ENCODE results near the gene CD109.
"Not testable (repeated sequence)": the region's sequence is repeated elsewhere in the genome, so short reads cannot be mapped to it uniquely, and the experiment has no call there.

The CD109 gene

DNA sequence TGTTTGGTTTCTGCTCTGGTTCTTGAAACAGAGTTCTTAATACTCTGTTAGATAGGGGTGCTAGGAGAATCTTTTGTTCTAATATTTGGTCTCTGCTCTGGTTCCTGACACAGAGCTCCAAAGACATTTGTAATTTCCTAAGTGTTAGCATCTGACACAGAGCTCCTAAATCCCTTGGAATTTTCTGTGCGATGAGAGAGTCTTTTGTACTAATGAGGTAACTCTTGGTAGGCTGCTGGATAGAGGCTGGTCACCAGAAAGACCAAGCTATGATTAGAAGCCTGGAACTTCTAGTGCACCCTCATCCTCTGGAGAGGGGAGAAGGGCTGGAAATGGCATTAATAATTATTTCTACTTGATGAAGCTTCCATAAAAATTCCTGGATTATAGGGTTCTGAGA lies 7.7 kb upstream of the CD109 start:
- no peak for DNase-seq (ENCODE audit: low spot score)

DNA sequence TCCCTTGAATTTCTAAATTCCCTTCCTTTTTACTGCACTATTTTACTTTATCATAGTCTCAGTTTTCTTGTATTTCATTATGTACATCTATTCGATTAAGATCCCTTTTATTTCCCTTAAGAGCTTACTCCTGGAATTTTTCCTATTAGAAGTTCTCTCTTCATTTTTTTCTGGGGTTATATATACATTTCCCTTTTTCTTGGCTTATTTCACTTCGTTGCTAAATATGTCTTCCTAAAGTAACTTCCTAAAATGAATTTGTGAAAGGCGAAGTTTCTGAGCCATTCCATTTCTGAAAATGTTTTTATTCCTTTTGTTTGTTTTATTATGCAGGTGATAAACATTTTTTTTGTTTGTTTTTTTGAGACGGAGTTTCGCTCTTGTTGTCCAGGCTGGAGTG lies 5.9 kb upstream of the CD109 start:
- no peak for DNase-seq (ENCODE audit: low spot score)

DNA sequence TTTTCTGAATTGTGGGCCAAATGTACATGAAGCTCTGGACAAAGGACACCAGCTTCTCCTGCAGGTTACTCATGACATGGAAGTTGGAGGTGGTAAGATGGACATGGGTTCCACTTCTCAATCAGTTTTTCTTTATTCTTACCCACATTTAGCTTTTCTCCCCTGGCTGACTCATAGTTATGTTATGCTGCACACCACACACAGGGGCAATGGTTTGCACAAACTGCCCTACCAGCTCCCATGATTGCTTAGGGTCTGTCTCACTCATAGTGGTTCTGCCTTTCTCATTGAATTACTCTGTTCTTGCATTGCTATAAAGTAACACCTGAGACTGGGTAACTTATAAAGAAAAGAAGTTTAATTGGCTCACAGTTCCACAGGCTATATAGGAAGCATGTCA lies 4.5 kb upstream of the CD109 start:
- no peak for DNase-seq (ENCODE audit: low spot score)

DNA sequence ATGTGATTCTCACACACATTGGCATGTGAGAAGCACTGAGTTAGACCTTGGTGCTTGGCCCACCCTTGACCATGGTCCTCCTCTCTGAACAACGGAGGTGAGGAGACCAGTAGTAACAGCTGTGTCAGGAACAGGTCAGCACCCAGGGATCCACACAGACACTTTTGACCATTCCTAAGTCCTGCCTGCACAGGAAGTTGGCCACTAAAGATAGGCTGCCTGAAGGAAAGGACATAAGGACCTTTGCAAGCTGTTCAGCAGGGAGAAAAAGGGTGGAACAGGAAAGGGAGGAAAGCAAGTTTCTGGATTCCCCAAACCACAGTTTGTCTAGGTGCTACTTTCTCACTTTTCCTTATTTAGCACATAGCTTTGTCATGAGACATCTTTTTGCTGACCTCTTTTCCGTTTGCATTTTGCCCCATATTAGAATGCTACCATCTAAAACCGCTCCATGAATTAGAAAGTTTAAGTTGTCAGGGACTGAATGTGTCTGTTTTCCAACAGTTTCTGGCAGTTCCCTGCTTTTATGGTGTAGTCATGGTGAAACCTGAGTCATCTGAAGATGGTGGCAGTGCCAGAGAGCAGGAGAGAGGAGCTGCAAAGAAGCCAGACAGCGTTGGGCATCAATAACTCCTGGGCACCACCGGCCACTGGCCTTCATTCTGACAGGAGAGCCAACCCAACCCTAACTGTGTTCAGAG lies 1.1 kb upstream of the CD109 start:
- no peak for DNase-seq (ENCODE audit: low spot score)

DNA sequence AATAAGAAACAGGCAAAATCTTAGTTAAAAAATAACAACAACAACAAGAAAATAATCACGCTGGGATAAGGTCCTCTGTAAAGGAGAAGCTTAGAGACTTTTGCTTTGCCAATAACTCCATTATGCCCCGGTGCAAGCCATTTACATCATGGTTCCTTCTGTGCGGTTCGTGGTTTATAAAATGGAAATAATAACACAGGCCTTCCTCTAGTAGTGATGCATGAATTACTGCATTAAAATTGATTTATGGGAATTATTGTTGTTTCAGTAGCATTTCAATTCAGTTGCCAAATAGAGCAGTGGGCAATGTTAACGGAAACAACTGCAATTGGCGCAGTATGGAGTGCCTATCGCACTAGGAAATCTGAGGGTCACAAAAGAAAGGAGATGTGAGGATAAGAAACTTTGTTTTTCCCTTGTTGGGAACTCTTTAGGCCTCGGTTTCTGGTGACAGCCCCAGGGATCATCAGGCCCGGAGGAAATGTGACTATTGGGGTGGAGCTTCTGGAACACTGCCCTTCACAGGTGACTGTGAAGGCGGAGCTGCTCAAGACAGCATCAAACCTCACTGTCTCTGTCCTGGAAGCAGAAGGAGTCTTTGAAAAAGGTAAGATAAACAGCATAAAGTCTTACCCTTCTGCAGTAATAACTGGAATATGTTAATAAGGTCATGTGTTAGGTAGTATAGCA lies 1.1 kb downstream of the CD109 start:
- DNase-seq (ENCODE audit: low spot score): peak; percentile 34

DNA sequence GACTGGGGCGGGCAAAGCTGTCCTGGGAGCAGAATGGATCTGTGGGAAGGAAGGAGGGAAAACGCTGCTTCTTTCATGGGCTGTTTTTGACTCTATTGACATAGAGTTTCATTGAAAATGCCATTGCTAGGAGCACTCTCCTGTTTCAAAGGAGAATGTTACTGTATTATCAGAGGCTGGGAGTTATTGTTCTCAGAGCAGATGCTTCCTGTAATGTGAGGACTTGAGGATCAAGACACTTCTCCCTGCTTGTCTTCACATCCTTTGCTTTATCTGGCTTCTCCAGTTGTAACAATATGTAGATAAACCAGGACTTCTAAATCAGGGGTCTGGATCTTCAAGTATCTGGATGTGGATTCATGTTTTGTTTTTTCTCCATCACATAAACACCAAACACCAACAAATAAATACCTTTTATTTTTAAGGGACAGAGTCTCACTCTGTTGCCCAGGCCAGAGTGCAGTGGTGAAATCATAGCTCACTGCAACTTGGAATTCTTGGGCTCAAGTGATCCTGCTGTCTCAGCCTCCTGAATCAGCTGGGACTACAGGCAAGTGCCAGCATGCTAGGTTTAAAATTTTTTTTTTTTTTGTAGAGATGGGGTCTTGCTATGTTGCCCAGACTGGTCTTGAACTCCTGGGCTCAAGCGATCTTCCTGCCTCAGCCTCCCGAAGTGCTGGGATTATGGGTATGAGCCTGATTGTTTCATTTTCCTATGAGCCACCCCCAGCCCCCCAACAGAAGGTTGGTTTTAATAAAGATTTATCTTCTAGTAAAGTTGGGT lies 3.9 kb downstream of the CD109 start:
- no peak for DNase-seq (ENCODE audit: low spot score)

DNA sequence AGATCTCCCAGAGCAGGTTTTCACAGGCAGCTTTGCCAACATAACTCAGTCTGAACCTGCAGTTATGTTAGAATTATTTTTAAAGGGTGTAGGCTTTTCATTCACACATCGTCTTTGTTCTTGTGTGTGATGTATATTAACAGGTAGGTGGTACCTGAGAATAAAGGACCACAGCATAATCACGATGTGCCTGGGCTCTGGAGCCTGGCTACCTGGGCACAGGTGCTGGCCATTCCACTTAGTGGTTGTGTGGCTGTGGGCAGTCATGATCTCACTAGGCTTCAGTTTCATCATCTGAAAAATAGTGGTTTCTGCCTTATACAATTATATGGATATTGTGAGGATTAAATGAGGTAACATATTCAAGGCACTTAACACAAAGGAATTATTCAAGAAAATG lies 6.4 kb downstream of the CD109 start:
- DNase-seq (ENCODE audit: low spot score): no peak

DNA sequence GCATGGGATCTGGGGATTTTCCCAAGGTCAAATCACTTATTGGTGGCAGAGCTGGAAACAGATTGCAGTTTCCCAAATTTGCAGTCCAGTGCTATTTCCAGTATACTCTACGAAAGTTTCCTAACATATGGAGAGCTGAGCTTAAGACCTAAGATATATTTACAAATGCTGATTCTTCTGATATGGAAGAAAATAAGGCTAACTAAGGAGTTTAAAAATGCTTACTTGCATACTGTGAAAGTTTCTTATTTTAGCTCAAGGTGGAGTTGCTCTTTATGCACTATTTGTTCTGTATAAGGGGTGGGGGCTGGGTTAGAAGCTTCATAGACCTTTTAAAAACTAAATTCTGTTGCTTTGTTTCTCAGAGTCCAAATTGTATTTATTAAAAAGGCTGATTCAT lies 7.5 kb downstream of the CD109 start:
- no peak for DNase-seq (ENCODE audit: low spot score)

DNA sequence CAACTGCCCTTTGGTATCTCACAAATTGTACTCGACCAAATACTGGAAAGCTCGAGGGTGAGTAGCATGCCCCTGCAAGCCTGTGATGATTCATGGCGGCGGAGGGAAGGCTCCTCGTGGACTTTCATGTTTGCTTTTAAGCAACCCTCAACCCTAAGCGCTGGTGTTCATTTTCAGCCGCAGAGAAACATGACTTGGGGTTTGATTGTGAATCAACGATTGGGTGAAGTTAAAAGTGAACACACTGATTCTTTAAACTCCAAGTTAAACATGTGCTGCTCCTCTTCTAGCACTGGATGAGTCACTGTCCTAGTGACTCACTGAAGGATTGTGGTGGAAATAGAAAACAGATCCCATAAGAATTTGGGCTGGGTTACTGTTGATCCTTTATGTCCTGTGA lies 8.3 kb downstream of the CD109 start:
- DNase-seq (ENCODE audit: low spot score): peak; percentile 79

DNA sequence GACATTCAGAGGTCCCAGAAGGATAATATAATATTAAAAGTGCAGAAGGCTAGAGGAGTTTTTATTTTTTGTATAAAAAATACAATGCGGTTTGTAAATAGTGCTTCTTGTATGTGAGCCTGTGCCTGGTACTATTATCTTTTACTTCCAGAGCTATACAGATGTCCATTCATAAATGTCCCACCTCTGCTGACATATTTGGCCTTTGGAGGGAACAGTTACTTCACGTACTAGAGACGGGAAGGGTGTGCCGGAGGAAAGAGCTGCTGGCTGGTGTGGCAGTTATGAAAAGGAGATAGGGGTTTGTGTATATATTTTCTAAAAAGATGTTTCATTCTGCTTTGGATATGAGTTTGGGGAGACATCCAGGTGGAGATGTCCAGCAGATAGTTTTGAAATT lies 8.8 kb downstream of the CD109 start:
- DNase-seq (ENCODE audit: low spot score): no peak

DNA sequence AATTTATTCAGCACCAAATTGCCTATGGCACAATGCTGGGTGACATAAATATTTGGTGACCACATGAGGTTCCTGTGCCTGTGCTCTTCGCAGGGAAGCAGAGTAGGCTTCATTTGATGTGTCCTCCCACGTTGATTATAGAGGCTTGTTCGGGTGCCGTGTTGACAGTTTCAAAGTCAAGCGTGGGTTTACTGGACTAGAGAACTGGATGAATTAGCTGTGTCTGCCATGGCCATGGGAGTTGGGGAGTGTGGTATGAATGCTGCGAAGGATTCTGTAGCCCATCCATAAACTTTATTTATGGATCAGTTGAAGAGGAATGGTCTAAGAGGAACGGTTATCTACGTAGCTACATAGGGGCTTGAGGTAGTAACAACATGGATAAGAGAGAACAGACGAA lies 11.0 kb downstream of the CD109 start:
- no peak for DNase-seq (ENCODE audit: low spot score)

DNA sequence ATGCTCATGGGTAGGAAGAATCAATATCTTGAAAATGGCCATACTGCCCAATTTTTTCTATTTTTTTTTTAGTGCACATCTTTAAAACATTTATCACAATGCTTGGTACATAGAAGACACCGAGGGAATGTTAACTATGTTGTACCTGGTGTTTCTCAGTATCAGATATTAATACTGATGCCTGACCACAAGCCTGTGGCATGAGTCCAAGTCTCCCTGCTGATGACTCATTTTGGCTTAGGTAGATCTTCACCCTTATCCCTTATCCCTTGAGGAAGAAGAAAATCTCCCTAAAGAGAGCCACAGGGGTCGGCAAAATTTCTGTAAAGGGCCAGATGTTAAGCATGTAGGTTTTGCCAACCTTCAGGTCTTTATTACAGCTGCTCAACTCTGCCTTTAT lies 14.5 kb downstream of the CD109 start:
- peak; percentile 85 for DNase-seq (ENCODE audit: low spot score)

DNA sequence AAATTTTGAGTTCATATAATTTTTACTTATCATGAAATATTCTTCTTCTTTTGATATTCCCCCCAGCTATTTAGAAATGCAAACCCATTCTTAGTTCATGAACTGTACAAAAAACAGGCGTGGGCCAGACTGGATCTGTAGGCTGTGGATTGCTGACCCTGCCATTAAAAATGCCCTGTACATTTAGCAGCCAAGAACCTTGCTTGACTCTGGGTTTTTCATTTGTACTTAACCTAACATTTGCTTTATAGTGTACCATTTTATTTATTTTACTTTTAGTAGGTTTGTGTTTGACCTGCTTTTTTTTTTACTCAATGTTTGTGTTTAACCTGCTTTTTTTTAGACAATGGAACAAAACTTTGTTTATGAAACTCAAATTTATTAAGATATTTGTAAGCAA lies 14.9 kb downstream of the CD109 start:
- DNase-seq (ENCODE audit: low spot score): no peak

DNA sequence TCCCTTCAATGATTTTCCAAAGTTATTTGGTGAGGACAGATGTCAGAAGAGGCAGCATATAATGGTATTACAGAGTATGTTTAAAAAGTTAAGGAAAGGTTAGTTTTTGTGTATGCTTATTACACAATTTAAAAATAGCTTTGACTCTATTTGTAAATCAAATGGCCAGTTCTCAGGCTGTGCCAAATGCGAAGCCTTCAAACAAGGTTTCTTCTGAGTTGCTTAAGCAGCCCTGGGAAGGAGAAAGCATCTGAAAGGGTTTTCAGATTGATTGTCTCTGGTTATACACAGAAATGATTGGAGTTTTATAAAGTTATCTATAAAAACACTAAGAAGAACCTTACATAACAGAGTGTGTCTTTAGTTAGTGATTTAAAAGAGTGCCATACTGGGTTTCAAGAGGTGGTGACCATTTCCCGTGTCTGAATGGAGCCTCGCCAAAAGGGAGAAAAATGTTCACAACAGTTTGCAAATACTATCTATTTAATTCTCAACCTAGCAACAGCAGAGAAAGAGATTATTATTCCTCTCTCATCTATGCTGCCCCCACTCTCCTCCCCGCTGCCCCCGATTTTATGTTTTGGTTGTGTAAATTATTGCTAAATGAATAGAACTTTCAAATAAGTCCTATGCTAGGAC lies 16.7 kb downstream of the CD109 start:
- DNase-seq (ENCODE audit: low spot score): no peak

DNA sequence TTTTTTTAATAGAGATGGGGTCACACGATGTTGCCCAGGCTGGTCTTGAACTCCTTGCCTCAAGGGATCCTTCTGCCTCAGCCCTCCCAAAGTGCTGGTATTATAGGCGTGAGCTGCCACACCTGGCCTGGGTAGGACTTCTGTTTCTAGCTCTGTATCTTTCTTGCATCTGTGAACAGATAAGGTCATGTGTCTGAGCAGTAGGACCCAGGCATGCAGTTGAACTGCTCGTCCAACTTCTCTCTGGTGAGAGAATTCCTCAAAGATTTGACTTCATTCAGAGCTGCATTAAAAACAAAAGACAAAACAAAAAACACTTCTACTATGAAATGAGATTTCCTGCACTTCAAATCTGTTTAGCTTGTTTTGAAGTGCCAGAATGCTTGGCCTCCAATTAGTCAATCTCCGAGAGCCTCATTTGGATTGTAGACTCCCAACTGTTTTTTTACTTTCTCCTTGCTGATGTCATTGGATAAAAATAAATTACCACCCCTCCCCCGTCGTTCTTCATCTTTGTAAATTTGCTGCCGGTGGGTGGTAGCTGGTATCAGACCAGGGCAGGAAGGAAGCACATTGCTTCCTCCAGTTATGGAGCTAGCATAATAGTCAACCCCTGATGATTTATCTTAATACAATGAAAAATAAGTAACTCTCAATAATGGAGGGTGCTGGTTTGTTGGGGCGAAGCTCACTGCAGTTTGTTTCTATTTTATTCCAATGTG lies 17.6 kb downstream of the CD109 start:
- no peak for DNase-seq (ENCODE audit: low spot score)

DNA sequence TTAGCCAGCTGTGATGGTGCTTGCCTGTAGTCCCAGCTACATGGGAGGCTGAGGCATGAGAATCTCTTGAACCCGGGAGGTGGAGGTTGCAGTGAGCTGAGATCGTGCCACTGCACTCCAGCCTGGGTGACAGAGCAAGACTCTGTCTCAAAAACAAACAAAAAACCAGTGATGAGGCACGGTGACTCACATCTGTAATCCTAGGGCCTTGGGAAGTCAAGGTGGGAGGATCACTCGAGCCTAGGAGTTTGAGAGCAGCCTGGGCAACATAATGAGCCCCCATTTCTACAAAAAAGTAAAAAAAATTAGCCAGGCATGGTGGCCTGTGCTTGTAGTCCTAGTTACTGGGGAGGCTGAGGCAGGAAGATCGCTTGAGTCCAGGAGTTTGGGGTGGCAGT lies 19.1 kb downstream of the CD109 start:
- peak; percentile 41 for DNase-seq (ENCODE audit: low spot score)

DNA sequence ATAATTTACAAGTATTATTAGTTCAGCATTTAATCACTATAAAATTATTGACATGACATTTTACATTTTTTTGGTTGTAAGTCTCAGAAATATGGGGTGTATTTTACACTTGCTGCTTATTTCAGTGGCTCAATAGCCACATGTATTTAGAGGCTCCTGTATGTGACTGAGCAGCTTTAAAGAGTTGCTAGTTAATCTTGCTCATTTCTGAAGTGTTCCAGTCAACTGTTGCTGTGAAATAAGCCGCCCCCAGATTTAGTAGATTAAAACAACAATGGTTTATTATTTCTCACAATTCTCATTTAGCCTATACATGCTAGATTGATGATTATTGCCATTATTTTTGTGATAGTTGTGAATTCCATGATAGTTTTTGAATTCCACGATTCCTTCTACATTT lies 23.0 kb downstream of the CD109 start:
- DNase-seq (ENCODE audit: low spot score): no peak

DNA sequence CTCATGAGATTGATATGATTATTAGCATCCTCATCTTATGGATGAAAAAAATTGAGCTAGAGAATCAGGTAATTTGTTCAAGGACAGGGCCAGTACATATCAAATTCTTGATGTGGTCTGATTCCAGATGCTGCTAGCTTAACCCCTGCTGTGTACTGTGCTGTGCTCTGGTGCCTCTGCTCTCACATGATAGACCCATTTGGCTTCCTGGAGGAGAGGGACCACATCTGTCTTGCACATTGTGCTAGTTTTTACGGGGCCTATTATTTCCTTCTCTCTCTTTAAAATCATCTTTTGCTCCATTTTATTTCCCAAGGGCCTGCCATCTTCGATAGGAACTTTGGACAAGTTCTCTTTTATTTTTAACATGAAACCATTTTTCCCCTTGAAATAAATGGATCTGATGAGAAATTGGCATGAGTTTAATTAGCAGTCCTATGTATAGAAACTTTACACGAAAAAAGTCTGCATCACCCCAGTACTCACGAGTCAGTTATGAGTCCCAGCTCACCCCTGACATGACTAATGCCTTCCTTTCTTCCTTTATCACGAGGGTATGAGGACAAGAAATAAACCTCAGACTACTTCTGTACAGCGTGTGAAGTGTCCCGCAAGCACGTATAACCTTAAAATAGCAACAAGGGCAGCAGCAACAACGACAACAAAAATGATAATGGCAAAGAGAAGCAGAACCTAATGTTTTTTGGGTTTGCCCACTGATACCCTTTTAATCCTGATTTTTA lies 26.5 kb downstream of the CD109 start:
- DNase-seq (ENCODE audit: low spot score): no peak

DNA sequence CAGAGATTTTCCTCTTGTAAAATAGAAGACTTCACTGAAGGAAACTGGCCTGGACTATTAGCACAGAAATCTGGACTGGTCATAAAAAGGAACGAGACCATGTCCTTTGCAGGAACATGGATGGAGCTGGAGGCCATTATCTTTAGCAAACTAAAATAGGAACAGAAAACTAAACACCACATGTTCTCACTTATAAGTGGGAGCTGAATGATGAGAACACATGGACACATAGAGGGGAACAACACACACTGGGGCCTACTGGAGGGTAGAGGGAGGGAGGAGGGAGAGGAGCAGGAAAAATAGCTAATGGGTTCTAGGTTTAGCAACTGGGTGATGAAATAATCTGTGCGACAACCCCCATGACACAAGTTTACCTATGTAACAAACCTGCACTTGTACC lies 27.5 kb downstream of the CD109 start:
- not testable (repeated sequence) for DNase-seq (ENCODE audit: low spot score)

DNA sequence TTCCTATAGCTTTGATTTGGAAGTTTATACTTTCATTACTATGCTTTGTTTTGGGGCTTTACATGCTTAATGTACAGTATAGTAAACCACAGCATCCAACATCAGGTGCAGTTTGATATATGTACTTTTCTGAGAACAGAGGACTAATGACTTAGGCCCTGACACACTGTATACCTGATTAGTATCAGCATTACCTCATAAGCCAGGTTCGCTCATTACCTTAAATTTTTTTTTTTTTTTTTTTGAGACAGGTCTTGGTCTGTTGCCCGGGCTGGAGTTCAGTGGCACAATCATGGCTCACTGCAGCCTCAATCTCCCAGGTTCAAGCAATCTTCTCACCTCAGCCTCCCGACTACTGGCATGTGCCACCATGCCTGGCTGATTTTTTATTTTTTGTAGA lies 28.4 kb downstream of the CD109 start:
- DNase-seq (ENCODE audit: low spot score): no peak

DNA sequence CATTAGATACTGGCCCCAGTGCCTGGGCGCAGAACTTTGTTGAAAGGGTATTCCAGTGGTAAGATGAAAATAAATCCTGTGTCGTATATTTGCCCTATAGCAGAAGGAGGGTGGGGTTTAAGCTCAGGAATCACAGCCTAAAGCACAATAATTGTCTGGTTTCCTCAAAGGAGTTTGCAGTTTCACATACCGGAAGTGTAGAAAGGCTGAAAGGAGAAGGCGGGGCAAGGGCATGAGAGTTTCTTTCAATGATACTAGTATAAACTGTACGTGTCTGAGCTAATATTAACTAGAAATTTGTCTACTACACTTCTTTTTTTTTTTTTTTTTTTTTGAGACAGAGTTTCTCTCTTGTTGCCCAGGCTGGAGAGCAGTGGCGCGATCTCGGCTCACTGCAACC lies 29.2 kb downstream of the CD109 start:
- not testable (repeated sequence) for DNase-seq (ENCODE audit: low spot score)

Data from LoVo (cell line).